GM18868 (cell line): ENCODE measurements around the gene TMEM40.
A peak's percentile ranks its signal among the peaks of the same experiment; 100 is the strongest.
"Not testable (repeated sequence)": the region's sequence is repeated elsewhere in the genome, so short reads cannot be mapped to it uniquely, and the experiment has no call there.

Experiments used
- ATAC-seq: cut with Tn5 transposase; IDR thresholded peaks from one replicate; pipeline ENCODE4 v1.9.1; 2021; ENCODE audit warnings: mild to moderate bottlenecking, moderate library complexity; ENCODE audit not compliant: unreplicated experiment

TMEM40 gene

GRCh38 chr3:12722226-12722625 is 36.8 kb downstream of the TMEM40 start:
- no peak for ATAC-seq

- ATAC-seq = peak; percentile 95
Measured at GRCh38 chr3:12719984-12720898, 38.8 kb downstream of the TMEM40 start.

- no peak for ATAC-seq
Measured at GRCh38 chr3:12719541-12719940, 39.5 kb downstream of the TMEM40 start.

GRCh38 chr3:12716605-12717151 is 42.4 kb downstream of the TMEM40 start:
- no peak for ATAC-seq

- ATAC-seq = no peak
Measured at GRCh38 chr3:12714278-12714677, 44.8 kb downstream of the TMEM40 start.

- ATAC-seq = no peak
Measured at GRCh38 chr3:12710062-12710461, 49.0 kb downstream of the TMEM40 start.

- no peak for ATAC-seq
Measured at GRCh38 chr3:12709334-12709733, 49.7 kb downstream of the TMEM40 start.

- no peak for ATAC-seq
Measured at GRCh38 chr3:12708584-12709192, 50.4 kb downstream of the TMEM40 start.

GRCh38 chr3:12707449-12707848 is 51.6 kb downstream of the TMEM40 start:
- no peak for ATAC-seq

GRCh38 chr3:12706504-12707253 is 52.4 kb downstream of the TMEM40 start:
- peak; percentile 92 for ATAC-seq

GRCh38 chr3:12705981-12706380 is 53.1 kb downstream of the TMEM40 start:
- ATAC-seq = no peak

- ATAC-seq = no peak
Measured at GRCh38 chr3:12705374-12705926, 53.6 kb downstream of the TMEM40 start.

- no peak for ATAC-seq
Measured at GRCh38 chr3:12702501-12702900, 56.6 kb downstream of the TMEM40 start.

GRCh38 chr3:12701601-12702000 is 57.5 kb downstream of the TMEM40 start:
- ATAC-seq = not testable (repeated sequence)

GRCh38 chr3:12700800-12701199 is 58.3 kb downstream of the TMEM40 start:
- no peak for ATAC-seq

- no peak for ATAC-seq
Measured at GRCh38 chr3:12695916-12696315, 63.1 kb downstream of the TMEM40 start.

GRCh38 chr3:12695112-12695511 is 63.9 kb downstream of the TMEM40 start:
- ATAC-seq = no peak

GRCh38 chr3:12692444-12692843 is 66.6 kb downstream of the TMEM40 start:
- no peak for ATAC-seq

- no peak for ATAC-seq
Measured at GRCh38 chr3:12689997-12690711, 68.9 kb downstream of the TMEM40 start.

- ATAC-seq = no peak
Measured at GRCh38 chr3:12687948-12688347, 71.1 kb downstream of the TMEM40 start.
